IPS-11a (cell line): ENCODE results near the gene WDR6.

Experiments
- H3K4me3 ChIP-seq: one replicate; pipeline ENCODE4 v1.5.1; 2013; ENCODE audit warnings: low read depth, low read length, control low read depth

WDR6 gene

DNA sequence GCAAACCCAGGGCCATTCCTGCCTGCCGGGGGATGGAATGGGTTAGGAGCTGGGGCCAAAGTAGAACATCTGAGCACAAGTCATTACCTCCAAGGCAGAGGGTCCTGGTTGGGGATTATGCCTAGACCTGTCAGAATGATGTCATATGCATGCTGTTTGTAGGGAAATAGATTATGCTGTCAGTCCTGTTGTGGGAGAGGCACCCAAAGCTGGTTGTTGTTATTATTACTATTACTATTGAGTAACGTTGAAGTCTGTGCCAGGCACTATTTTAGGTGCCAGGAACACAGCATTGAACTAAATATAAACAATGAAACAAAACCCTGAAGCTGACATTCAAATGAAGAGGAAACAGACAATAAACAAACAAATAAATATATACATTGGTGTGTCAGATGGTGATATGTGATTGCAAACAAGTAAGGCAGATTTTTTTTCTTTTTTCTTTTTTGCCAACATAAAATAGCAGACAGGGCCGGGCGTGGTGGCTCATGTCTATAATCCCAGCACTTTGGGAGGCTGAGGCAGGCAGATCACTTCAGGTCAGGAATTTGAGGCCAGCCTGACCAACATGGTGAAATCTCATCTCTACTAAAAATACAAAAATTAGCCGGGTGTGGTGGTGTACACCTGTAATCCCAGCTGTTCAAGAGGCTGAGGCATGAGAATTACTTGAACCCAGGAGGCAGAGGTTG is 15.2 kb upstream of the WDR6 start:
- no peak overlapping the region for H3K4me3 ChIP-seq

DNA sequence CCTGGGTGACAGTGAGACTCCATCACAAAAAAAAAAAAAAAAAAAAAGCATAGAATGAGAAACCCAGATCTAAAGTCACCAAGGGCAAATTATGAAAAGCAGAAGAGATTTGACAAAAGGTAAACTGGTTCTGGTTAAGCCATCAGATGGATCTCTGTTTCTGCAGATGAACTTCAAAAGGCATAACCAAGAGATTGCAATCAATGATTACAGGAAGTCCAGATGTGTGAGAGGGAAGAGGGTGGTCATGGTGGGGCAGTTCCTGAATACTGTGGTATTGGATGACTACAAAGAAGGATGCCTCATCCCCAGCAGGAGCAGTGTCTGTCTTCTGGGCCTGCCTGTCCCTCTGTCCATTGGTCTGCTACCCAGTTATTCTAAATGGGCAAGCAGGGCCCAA is 13.4 kb upstream of the WDR6 start:
- no peak overlapping the region for H3K4me3 ChIP-seq

DNA sequence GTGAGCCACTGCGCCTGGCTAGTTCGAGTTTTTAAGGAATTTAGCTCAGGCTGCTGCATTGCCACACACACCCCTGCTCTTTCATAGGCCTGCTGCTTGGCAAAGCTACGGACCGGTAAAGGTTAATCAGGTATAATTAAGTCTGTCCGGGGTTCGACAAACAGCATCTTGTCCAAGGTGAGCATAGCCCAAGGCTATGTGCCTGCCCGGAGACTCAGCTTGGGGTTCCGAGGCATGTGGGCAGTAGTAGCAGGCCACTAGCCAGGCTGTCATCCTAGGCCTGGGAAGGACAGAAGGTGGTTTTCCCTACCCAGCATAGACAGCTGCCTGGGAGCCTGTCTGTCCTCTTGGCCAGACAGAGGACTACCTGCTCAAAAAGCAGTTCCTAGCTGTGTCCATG is 10.6 kb upstream of the WDR6 start:
- H3K4me3 ChIP-seq, result no peak overlapping the region

DNA sequence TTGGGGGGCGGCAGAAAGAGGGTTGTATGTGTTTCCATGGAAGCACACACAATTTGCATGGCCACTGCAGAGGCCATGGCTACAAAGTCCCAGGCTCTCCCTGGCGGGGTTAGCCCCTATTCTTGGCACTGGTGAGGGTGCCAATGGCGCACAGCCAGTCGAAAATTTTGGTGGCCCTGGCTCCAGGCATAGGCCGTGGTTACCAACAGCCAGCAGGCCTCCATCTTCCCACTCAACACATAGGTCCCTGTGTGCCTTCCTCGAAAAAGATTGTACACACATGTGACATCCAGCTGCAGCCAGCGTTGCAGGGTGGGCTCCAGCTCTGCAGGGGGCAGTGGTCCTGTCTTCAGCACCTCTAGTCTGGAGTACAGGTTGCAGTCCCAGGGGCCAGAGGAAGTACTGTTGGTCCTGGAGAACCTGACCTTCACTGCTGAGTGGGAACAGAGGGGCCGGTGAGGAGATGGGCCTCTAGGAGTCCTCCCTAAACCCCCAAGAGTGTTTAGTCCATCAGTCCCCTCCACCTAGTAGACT is 10.0 kb upstream of the WDR6 start:
- H3K4me3 ChIP-seq, result no peak overlapping the region

DNA sequence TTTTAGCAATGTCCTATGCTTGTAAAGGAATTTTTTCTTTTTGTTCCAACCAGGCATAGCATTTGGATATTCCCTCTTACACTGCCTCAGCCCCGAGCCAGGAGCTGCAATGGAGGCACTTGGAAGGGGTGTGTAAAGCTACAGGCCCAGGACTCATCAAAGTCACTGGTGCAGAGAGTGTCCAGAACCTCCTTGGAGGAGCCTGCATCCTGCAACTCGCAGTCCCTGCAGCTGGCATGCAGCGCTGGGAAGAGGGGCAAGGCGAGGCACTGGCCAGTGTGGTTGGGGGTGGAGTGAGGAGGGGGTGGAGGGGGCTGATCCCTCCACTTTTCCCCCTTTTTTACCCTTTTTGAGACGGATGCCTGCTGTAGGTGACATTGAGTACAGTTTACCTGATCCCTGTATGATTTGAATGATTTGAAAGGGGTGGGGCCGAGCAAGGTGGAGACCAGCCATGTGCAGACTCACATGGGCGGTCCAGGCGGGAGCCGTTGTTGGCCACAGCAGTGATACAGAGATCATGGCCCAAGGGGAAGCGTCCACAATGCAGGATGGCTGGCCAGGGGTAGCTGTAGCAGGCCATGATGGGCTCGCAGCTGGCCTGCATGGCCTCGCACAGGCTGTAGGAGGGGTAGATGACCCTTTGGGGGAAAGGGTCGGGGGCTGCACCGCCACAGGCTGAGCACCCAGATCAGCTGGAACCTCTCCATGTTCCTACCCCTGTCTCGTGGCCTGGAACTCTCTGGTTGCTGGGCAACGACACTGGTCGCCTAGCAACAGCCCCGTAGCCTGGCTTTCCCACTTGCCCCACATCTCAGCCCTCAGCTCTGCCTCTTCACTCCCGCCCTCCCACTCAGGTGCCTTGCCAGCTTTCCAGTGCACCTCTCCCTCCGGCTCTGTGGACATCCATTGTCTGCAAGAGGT is 9.2 kb upstream of the WDR6 start:
- H3K4me3 ChIP-seq, result no peak overlapping the region

DNA sequence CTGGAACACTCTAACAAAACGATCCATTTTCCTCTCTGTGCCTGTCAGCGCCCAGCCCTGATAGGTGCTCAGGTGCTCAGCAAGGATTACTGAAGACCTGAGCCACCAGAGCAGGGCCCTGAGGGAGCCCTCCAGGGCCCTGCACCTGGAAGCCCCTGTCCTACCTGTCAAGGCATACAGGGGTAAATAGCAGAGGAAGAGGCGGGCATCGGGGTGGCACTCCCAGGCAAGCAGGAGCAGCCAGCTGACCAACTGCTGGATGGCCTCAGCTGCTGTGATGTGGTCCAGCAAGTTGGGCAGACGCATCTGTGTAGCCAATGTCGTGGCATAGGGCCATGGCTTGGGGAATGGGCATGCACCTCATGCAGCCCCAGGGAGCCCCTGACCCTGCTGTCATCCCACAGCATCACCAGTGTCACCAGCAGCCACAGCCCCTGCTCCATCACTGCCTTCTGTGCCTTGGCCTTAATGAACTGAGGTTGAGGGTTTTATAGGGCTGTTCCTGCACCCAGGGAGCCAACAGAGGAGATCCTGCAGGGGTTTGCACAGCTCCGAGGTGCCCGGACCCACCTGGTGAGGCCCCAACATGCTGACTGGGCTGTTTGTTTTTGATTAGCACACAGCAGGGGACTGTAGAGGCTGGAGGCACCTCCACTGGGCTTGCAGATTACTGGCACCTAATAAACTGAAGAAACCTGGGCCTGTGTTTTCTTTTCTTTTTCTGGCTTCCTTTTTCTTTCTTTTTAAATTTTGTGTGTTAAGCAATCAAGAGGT is 7.9 kb upstream of the WDR6 start:
- H3K4me3 ChIP-seq, result no peak overlapping the region

DNA sequence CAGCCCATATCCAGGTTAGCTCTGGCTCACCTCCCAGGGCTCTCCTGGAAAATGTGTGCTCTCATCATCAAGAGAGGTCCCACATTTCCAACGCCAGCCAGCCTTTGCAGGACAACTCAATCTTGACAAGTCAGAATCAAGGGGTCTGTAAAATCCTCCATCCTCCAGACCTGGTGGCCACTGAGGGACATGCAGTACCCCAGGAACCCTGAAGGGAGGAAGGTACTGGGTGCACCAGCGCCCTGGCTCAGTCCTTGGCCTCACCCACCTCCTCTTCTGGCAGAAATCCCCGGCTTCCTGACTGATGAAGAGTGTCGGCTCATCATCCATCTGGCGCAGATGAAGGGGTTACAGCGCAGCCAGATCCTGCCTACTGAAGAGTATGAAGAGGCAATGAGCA is 6.0 kb upstream of the WDR6 start:
- no peak overlapping the region for H3K4me3 ChIP-seq

DNA sequence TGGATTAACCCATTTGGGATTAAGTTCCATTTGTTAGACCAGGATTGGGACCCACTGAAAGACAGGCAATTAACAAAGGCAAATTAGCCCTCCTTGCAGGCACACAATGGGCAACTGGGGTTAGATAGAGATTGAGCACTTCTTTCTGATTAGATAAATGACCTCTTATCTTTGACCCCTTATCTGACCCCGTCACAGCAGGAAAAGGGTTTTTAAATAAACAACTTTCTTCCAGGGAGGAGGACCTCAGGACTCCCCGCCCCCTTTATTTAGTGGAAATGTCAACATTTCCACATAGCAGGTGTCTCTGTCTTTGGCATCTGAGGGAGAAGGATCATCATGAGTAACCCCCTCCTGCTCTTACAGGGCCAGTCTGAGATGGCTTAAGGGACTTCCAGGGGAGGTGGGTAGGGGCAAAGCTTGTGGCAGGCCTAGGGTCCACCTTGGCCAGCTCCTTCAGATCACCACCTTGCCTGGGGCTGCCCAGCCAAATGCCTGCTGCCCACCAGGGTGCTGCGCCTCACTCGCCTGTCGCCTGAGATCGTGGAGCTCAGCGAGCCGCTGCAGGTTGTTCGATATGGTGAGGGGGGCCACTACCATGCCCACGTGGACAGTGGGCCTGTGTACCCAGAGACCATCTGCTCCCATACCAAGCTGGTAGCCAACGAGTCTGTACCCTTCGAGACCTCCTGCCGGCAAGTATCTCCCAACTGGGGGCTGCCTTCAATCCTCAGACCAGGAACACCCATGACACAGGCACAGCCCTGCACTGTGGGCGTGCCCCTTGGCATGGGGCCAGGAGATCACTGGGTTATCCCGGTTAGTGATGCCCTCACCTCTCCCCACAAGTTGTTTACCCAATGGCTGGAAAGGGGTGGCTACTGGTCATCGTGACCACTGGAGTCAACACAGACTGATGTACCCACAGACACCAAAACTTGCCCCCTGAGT is 2.6 kb upstream of the WDR6 start:
- H3K4me3 ChIP-seq, result no peak overlapping the region

DNA sequence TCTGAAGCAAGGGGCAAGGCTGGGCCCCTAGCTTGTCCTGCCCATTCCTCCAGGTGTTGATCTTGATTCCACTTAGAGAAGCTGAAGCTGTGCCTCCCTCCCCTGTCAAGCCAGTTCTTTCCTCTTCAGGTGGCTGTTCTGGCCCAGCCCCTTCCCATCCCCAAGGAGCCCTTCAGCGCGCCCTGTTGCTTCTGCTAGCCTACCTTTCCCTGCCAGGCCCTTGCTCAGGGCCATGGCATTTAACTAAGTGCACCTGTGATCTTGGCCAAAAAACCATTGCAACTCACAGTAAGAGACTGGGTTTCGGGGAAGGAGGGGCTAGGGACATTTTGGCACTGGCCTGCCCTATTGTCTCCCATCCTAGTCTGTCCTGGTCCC is 1.9 kb upstream of the WDR6 start:
- no peak overlapping the region for H3K4me3 ChIP-seq

DNA sequence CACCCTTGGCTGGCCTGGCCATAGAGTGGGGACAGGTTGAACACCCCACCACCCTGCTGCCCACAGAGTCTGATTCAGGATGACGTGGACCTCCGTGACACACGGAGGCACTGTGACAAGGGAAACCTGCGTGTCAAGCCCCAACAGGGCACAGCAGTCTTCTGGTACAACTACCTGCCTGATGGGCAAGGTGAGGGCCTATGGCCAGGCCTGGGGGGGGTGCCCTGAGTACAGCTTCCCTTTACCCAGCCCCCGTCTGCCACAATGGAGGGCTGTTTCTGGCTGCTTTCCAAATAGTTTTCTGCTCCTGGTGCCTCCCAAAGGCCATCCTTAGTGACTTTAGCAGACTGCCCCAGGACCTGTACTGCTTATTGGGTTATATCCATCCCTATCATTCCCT is 1.2 kb upstream of the WDR6 start:
- no peak overlapping the region for H3K4me3 ChIP-seq

DNA sequence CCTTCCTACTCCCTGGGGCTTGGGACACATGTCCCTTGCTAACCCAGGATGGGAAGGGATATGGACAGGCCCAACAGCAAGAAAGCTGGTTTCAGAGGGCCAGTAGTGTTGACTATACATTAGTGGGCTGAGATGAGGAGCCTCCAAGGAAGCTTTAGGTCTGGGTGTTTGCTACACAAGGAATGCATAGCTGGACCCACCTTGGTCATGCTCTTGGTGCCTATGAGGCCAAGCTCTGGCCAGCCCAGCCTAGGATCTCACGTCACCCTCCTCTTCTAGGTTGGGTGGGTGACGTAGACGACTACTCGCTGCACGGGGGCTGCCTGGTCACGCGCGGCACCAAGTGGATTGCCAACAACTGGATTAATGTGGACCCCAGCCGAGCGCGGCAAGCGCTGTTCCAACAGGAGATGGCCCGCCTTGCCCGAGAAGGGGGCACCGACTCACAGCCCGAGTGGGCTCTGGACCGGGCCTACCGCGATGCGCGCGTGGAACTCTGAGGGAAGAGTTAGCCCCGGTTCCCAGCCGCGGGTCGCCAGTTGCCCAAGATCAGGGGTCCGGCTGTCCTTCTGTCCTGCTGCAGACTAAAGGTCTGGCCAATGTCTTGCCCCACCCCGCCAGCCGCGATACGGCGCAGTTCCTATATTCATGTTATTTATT is 653 bp upstream of the WDR6 start:
- H3K4me3 ChIP-seq, result peak overlapping the region; percentile 94

DNA sequence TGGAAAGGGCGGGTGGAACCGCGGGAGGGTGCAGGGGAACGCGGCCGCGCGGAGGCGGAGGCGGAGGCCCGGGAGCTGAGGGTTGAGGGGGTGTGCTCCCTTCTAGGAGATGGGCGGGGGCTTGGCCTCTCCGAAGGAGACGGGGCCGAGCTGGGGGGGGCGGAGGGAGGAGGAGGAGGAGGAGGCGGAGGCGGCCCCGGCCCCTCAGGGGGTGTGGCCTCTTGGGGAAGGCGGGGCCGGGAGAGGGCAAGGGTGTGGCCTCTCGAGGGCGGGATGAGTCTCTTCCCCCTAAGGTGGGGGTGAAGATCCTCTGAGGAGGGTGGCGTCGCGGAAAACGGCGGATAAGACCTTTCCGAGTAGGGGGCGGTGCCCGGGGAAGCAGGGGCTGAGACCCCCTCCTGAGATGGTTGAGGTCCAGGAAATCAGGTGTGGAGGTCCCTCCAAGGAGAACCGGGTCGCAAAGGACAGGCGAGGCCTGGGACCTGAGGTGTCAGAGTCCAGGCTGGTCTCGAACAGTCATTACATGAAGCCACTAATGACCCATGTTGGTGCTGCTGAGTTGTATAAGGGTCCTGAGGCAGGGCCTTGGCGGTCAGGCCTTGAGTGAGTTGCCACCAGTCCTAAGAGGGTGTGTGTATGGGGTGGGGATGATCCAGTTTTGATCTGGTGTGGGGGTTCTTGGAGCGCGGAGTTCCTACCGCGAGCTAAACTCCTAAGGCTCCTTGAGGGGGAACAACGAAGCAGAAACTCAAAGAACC is 759 bp downstream of the WDR6 start:
- H3K4me3 ChIP-seq, result peak overlapping the region; percentile 94

DNA sequence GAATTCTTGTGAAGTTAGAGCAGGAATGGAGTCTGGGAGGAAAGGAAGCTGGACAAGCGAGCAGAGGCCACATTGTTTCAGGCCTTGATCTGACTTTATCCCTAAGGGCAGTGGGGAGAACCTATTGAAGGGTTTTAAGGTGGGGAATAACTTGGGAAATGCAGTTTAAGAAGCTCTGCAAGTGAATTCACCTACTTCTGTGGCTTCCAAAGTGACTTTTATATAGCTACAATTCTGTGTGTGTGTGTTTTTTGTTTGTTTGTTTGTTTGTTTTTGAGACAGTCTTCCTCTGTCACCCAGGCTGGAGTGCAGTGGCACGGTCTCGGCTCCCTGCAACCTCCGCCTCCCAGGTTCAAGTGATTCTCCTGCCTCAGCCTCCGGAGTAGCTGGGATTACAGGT is 1.4 kb downstream of the WDR6 start:
- peak overlapping the region; percentile 52 for H3K4me3 ChIP-seq

DNA sequence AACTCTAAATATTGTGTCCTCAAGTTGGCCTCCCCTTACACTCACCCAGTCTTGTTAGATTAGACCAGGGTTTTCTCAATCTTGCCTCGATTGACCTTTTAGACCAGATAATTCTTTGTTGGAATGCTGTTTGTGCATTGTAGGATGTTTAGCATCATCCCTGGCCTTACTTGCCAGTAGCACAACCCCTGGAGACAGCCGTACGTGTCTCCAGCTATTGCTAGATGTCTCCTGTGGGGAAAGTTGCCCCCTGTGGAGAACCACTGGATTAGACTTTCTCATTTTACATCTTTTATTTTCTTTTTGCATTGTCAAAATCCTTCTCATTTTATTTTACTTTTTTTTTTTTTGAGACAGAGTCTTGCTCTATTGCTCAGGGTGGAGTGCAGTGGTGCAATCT is 2.2 kb downstream of the WDR6 start:
- no peak overlapping the region for H3K4me3 ChIP-seq

DNA sequence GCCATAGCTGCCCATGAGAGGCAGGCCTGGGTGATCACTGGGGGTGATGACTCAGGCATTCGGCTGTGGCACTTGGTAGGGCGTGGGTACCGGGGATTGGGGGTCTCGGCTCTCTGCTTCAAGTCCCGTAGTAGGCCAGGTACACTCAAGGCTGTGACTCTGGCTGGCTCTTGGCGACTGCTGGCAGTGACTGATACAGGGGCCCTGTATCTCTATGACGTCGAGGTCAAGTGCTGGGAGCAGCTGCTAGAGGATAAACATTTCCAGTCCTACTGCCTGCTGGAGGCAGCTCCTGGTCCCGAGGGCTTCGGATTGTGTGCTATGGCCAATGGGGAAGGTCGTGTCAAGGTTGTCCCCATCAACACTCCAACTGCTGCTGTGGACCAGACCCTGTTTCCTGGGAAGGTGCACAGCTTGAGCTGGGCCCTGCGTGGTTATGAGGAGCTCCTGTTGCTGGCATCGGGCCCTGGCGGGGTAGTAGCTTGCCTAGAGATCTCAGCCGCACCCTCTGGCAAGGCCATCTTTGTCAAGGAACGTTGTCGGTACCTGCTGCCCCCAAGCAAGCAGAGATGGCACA is 5.3 kb downstream of the WDR6 start:
- H3K4me3 ChIP-seq, result no peak overlapping the region

DNA sequence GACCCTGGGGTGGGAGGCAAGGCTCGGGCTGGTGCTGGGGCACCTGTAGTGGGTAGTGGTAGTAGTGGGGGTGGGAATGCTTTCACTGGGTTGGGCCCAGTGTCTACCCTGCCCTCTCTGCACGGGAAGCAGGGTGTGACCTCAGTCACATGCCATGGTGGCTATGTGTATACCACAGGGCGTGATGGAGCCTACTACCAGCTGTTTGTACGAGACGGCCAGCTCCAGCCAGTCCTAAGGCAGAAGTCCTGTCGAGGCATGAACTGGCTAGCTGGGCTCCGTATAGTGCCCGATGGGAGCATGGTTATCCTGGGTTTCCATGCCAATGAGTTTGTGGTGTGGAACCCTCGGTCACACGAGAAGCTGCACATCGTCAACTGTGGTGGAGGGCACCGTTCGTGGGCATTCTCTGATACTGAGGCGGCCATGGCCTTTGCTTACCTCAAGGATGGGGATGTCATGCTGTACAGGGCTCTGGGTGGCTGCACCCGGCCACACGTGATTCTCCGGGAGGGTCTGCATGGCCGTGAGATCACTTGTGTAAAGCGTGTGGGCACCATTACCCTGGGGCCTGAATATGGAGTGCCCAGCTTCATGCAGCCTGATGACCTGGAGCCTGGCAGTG is 6.0 kb downstream of the WDR6 start:
- H3K4me3 ChIP-seq, result no peak overlapping the region

DNA sequence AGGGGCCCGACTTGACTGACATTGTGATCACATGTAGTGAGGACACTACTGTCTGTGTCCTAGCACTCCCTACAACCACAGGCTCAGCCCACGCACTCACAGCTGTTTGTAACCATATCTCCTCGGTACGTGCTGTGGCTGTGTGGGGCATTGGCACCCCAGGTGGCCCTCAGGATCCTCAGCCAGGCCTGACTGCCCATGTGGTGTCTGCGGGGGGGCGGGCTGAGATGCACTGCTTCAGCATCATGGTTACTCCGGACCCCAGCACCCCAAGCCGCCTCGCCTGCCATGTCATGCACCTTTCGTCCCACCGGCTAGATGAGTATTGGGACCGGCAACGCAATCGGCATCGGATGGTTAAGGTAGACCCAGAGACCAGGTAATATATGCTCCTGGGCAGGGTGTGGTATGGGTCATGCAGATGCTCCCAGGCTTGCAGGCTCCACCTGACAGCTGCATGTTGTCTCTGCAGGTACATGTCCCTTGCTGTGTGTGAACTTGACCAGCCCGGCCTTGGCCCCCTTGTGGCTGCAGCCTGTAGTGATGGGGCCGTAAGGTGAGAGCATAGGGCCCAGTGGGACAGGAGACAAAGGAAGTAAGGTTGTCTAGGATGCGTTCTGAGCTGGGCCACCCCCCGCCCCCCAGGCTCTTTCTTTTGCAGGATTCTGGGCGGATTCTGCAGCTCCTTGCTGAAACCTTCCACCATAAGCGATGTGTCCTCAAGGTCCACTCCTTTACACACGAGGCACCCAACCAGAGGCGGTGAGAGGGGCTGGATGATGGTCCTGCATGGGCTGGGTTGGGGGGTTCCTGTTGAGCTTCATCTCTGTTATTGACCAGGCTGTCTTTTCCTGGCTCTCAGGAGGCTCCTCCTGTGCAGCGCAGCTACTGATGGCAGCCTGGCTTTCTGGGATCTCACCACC is 6.8 kb downstream of the WDR6 start:
- no peak overlapping the region for H3K4me3 ChIP-seq
